ENCODE data around the gene PTGFRN.

PTGFRN gene

GRCh38 chr1:116910379-116911187, 867 bp downstream of the PTGFRN start:
- H3K4me3 ChIP-seq (ENCODE audit: low read depth, low read length): peak overlapping the region; percentile 47
- TF ChIP-seq CTCF (IDR thresholded peaks at IDR 0.05; ENCODE audit: insufficient read depth, low read depth, low read length, missing control alignments): no peak
- peak; percentile 26 for DNase-seq (ENCODE audit: low read depth)

- DNase-seq (ENCODE audit: low read depth): no peak
- no peak for TF ChIP-seq CTCF (IDR thresholded peaks at IDR 0.05; ENCODE audit: insufficient read depth, low read depth, low read length, missing control alignments)
- no peak overlapping the region for H3K4me3 ChIP-seq (ENCODE audit: low read depth, low read length)
Measured at GRCh38 chr1:116911188-116911553, 1.5 kb downstream of the PTGFRN start.

GRCh38 chr1:116911779-116912469, 2.2 kb downstream of the PTGFRN start:
- DNase-seq (ENCODE audit: low read depth): no peak
- no peak for TF ChIP-seq CTCF (IDR thresholded peaks at IDR 0.05; ENCODE audit: insufficient read depth, low read depth, low read length, missing control alignments)
- H3K4me3 ChIP-seq (ENCODE audit: low read depth, low read length): no peak overlapping the region

- no peak for DNase-seq (ENCODE audit: low read depth)
- no peak overlapping the region for H3K4me3 ChIP-seq (ENCODE audit: low read depth, low read length)
- TF ChIP-seq CTCF (IDR thresholded peaks at IDR 0.05; ENCODE audit: insufficient read depth, low read depth, low read length, missing control alignments): no peak
Measured at GRCh38 chr1:116912846-116913245, 3.1 kb downstream of the PTGFRN start.

GRCh38 chr1:116913941-116914340, 4.2 kb downstream of the PTGFRN start:
- DNase-seq (ENCODE audit: low read depth): no peak
- no peak for TF ChIP-seq CTCF (IDR thresholded peaks at IDR 0.05; ENCODE audit: insufficient read depth, low read depth, low read length, missing control alignments)
- H3K4me3 ChIP-seq (ENCODE audit: low read depth, low read length): no peak overlapping the region

GRCh38 chr1:116914667-116915066, 5.0 kb downstream of the PTGFRN start:
- H3K4me3 ChIP-seq (ENCODE audit: low read depth, low read length): no peak overlapping the region
- no peak for TF ChIP-seq CTCF (IDR thresholded peaks at IDR 0.05; ENCODE audit: insufficient read depth, low read depth, low read length, missing control alignments)
- DNase-seq (ENCODE audit: low read depth): no peak

All from GM12865 (cell line).